Urothelium cell line (cell line): Measurements from ENCODE around the gene ZNF143.
"Not testable (repeated sequence)": the region's sequence is repeated elsewhere in the genome, so short reads cannot be mapped to it uniquely, and the experiment has no call there.

ENCODE experiments used
- DNase-seq: peaks from one replicate; pipeline ENCODE4 v3.0.0; 2011; ENCODE audit warnings: low spot score, mixed read lengths
- FAIRE-seq: peaks from 2 replicates; lab custom pipeline; 2011; peaks lifted over from hg19 to GRCh38; lab: Jason Lieb, UNC

The ZNF143 gene

DNA sequence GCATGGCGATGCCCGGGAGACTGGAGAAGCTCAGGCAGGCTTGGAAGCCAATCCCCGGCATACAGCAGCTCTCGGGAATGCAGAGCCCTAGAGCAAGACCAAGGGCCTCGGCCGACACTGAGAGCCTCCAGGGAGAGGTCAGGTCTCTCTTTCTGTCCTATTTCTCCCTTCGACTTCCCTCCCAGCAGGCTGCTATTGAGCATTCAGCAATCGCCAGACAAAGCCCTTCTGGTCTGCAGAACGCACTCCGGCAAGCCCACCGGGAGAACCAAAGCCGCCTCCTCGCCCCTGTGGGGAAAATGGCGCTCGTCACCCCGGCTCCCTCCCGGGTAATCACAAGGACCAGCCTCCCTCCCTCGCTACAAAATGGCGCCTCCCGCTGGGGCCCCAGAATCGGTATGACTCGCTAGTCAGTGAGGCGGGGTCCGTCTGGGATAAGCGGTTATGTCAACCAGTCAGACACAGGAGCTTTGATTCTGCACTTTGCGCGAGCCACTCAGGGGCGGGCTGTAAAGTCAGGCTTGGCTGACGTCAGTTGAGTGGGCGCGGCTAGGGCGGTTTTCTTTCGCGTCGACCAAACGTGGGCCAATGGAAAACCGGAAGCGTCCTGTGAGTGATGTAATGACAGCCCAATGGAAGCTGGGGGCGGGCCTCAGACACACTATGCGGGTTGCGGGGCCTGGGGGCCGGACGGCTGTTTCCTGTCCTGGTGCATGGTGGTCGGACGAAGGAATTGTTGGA, at the start of gene ZNF143:
Gene ZNF143 (plus strand): TSS at position 691 of the 741 bp plus-strand sequence. CDS start 10,297 bp downstream, outside the sequence.
- FAIRE-seq (no peak), DNase-seq (peak; percentile 96)

DNA sequence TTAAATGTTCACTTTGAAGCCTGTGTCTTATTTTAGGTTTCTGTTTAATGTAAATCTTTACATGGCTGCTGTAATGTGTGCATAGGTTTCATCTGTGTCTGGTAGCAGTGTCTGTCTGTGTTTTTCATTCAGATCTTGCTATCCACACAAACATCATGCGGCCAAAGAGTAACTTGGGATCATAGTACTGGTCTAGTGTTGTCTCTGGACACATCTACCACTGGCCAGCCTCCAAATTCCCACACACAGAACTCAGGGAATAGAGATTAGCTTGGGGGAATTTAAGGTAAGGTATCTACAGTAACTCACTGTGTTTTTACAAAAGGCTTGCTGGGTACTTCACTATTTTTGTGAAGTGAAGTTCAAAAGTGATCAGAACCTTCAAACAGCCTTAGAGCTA, 32.1 kb upstream of the ZNF143 start:
- FAIRE-seq: no peak
- DNase-seq: no peak

DNA sequence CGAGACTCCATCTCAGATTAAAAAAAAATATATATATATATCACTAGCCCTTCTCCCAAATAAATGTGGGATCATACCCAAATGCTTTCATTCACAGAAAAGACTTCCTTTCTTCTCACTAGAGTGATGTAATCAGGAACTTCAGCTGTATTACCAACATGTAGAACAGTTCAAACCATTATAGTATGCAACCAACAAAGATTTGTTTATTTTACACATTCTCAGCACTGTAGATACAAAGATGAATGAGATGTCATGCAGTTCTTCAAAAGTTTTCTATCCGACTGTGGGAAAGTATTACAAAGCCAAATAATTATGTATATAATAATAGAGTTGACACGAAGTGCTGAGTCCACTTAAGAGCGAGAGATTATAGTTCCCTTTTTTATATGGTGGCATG, 22.2 kb upstream of the ZNF143 start:
- DNase-seq (no peak), FAIRE-seq (no peak)

DNA sequence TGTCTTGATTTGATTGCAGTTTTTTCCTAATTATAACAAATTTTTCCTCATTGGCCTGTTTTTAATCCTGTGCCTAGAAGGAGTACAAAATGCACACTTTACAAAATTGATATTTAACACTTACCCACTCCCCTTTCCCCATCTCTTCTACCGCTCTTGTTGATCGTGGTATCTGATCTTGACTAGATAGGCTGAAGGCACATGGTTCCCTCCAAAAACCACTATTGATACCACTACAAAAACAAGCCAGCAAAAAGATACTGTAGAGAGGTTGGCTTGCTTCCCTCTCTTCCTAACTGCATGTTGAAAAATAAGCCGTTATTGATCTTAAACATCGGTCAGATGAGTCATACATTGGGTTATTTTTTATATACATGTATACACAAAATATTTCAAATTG, 14.6 kb upstream of the ZNF143 start:
- DNase-seq: no peak
- no peak for FAIRE-seq

DNA sequence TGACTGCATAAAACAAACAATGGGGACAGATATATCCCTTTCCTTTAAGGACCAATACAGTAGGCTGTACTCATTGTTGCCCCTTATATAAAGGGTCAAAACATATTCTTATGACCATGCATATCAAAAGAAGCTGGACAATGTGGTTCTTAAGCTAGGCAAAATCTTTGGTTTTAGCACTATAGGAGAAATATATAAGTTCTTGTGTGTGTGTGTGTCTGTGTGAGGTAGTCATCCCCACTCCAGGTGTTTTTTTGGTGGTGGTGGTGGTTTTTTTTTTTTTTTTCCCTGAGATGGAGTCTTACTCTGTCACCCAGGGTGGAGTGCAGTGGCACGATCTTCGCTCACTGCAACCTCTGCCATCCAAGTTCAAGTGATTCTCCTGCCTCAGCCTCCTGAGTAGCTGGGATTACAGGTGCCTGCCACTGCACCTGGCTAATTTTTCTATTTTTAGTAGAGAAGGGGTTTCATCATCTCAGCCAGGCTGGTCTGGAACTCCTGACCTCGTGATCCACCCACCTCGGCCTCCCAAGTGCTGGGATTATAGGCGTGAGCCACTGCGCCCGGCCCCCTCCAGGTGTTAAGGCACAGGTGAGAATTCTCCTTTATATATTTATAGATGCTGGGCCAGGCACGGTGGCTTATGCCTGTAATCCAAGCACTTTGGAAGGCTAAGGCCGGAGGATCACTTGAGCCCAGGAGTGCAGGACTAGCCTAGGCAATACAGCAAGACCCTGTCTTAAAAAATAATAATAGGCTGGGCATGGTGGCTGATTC, 12.0 kb upstream of the ZNF143 start:
- no peak for DNase-seq
- no peak for FAIRE-seq

DNA sequence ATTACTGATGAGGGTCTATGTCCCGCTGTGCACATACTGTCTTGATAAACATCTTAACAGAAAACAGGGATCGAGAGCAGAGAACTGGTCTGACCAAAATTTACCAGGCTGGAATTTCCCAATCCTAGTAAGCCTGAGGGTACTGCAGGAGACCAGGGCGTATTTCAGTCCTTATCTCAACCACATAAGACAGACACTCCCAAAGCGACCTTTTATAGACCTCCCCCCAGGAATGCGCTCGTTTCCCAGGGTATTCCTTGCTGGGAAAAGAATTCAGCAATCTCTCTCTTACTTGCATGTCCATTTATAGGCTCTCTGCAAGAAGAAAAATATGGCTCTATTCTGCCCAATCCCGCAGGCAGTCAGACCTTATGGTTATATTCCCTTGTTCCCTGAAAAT, 8.8 kb upstream of the ZNF143 start:
- not testable (repeated sequence) for DNase-seq

DNA sequence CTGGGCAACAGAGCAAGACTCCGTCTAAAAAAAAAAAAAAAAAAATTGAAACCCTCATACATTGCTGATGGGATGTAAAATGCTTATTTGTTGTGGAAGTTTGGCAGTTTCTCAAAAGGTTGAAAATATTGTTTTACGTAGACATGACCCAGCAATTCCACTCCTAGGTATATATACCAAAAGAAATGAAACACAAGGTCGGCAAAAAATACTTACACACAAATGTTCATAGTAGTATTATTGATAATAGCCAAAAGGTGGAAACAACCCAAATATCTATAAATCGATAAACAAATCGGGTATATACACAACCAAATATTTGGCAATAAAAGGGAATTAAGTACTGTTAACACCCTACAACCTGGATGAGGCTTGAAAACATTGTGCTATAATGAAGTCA, 5.1 kb upstream of the ZNF143 start:
- FAIRE-seq: no peak
- no peak for DNase-seq

More for the DNA sequence above, 8.8 kb upstream of the ZNF143 start:
- FAIRE-seq: not testable (repeated sequence)

DNA sequence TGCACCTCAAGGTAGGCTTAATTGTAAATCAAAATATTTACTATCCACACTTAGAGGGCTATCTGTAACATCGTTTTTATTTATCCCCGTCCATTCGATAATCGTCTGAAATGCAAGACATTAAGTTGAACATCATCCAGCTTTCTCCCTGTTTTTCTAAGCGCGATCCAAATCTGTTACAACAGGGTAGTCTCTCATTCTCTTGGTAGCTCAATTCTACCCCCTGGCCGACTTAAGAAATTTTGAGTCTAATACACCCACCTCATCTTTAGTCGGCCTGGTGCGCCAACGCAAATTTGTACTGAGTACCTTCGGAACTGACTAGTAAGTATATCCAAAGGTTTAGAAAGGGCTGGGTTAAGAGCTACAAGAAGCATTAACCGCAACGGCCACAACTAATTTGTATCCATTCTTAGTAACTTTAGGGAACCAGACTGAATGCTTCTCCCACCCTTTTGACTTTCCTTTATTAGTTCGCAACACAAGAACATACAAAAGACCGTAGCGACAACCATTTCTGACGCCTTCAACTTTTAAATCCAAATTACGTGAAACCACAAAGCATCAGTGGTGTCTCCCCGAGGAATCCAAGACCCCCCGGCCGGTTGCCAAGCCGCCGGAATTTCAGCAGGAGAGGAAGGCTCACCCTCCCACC, 1.0 kb upstream of the ZNF143 start:
- peak; percentile 7 for DNase-seq
- FAIRE-seq: no peak

DNA sequence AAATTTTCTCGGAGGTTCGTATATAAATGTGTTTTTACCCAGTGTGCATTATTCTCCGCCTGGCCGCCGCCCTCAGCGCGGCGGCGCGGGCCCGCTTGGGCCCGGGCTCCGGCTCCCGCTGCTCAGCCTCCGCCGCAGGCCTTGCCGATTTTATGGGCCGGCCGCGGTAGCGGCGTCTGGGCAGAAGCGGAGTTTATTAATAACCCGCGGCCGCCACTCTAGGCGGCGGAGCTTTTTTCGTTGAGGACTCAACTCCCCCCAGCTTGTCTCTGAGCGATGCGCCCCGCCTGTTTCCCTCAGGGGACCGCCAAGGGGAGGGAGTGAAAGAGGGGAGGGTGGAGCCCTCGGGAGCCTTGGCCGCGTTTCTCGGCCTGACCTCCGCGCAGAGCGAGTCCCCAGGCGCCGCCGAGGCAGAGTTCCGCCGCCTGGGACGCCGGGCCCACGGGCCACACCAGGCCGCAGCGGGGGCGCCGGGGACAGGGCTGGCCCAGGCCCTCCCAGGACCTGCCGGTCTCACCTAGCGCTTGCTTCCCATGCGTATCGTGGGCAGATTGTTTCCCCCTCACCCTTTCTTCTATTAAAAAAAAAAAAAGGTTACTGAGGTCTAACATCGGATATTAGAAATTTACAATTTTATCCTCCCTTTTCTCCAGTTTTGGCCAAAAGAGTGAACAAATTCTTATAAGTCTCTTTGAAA, 399 bp downstream of the ZNF143 start:
- DNase-seq: peak; percentile 83
- FAIRE-seq: no peak

DNA sequence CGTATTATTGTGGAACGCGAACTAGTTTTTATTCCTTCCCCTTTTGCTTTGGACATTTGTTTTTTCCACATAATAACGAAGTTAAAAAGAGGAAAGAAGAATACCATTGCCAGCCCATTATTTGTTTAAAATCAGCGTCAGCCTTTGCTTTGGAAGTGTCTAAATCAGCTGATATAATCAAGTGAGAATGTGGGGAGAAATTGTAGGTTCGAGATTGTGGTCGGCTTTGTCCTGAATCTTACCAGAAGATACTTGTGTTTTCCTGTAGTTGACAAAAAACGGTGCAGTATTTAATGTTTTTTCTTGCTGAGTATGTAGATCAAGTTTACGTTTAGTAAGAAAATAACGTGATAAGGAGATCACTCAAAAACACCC, 935 bp downstream of the ZNF143 start:
- FAIRE-seq: no peak
- no peak for DNase-seq

DNA sequence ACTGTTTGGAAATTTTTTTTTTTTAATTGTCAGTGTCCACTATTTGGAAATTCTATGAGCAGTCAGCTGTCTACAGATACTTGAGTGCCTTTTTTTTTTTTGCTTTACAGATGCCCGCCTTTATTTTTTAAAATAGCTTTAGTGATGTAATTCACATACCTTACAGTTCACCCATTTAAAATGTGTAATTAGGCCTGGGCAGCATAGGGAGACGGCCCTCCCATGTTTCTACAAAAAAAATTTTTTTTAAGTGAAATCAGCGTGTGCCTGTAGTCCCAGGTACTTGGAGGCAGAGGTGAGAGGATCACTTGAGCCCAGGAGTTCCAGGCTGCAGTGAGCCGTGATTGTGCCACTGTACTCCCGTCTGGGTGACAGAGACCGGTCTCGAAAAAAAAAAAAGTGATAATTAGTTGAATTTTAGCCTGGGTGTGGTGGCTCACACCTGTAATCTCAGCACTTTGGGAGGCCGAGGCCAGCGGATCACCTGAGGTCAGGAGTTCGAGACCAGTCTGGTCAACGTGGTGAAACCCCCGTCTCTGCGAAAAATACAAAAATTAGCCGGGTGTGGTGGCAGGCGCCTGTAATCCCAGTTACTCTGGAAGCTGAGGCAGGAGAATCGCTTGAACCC, 1.5 kb downstream of the ZNF143 start:
- DNase-seq (no peak), FAIRE-seq (no peak)

DNA sequence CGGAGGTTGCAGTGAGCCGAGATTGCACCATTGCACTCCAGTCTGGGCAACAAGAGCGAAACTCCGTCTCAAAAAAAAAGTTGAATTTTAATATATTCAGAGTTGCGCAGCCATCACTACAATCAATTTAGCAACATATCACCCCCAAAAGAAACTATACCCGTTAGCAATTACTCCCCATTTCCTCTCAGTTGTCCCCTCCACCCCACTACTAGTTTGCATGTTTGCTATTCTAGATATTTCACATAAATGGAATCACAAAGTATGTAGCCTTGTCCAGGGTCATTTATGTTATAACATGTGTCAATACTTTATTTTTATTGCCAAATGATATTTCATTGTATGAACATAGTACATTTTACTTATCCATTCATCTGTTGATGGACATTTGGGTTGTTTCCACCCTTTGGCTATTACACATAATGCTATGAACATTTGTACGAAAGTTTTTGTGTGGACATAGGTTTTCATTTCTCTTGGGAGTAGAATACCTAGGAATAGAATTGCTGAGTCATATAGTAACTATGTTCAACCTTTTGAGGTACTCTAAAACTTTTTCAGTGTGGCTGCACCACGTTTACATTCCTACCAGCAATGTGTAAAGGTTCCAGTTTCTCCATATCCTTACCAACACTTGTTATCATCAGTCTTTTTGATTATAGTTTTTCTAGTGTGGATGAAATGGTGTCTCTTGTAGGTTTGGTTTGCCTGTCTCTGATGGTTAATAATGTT, 2.2 kb downstream of the ZNF143 start:
- FAIRE-seq (no peak), DNase-seq (no peak)

DNA sequence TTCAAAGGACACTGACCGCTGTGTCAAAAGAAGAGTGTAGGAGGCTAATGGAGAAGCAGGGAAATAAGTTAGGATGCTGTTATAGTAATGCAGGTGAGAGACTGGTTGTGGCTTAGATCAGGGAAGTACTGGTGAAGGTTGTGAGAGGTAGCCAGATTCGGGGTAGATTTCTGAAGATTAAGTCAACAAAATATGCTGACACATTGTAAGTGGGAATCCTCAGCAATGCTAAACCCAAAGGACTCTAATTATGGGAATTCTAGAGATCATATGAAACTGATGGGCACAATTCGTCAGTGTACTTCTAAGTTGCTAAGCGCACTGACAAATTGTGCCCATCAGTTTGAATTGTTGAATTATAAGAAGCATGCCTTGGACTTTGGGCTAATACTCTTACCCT, 10.0 kb downstream of the ZNF143 start:
- no peak for FAIRE-seq

DNA sequence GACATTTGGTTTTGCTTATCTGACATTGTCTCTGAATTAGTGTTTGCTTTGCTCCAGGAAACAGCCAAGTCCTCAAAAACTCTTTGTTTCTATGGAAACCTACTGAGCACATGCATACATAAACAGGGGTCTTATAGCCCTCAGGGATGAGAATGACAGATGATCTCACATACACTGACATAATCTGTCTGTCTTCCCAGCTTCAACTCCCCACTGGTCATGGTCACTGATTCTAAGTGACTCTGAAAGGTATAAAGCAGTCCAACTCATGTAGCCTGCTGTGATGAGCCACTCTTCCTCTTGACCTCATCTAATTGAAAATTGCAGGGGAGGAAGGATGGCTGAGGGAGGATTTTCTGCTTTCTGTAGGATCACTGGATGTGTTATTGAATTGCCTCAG, 12.6 kb downstream of the ZNF143 start:
- DNase-seq (no peak), FAIRE-seq (no peak)

More for the DNA sequence above, 10.0 kb downstream of the ZNF143 start:
- DNase-seq: no peak

DNA sequence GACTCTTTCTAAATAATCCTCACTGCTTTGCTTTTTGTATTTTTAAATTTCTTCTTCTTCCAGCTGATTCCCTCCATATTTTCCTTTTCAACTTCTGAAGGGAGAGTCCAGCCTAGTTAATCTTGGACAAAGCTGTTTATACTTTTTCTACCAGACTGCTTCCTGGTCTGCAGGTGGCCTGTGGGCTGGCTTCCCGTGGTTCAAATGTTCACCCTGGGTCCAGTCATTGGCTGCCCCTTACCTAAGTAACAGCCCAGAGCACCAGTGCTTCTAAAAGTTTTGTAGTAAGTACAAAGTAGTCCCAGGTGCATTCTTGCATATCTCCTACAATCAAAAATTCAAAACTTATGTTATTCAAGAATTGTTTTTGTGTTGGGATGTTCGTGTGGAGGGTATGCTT, 19.1 kb downstream of the ZNF143 start:
- DNase-seq (no peak), FAIRE-seq (no peak)

DNA sequence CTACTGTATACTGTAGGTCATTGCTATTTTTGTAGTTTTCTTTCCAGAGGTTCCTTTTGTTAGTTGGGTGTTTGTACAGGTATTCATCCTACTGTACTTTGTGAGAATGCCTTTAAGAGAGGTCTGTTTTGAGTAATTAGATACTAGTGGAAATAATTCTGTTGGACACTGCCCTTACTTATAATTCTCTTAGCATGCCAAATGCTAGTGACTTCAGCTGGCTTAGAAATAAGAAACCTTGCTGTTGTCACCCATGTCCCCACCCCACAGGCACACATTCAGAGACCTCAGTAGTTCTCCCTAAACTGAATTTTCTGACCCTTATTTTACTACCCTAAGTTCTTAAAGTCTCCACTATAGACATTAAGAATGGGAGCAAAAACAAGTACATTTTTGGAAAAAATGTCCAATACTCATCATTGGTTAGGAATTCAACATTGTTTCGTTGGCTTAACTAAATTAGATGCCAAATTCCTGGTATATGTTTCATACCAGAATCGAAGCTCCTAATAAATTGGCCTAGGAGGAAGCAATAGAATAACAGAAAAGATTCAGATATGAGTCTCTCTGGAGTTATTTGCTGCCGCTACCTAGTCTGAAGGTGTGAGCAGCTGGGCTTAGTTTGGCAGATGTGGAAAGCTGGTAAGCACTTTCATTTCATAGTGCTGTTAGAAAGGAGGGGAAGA, 28.4 kb downstream of the ZNF143 start:
- no peak for FAIRE-seq
- no peak for DNase-seq

DNA sequence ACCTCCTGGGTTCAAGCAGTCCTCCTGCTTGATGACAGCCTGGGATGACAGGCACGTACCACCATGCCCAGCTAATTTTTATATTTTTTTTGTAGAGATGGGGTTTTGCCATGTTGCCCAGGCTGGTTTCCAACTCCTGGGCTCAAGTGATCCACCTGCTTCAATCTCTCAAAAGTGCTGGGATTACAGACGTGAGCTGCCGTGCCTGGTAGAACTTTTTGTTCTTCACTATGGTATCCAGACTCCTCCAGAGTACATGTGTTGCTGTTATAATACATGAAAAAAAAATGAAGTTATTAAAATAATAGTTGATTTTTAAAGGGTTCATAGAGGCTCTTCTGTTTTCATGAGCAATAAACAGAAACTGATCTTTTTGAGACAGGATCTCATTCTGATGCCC, 29.6 kb downstream of the ZNF143 start:
- DNase-seq (no peak), FAIRE-seq (no peak)

DNA sequence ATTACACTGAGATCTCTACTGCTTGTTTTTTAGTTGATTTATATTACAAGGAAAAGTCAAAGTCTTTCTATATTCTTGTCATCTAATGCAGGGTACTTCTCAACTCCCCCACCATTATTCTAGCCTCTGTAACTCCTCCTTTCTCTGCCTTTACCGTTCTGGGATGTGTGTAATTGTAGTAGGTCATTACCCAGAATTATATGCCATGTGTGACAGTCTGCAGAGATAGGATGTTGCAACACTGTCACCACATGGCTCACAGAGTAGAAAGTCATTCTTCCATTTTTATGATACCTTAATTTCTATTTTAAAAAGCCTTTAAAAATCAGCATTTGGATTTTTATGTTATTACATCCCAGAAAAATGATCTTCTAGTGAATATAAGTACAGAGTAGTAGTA, 32.7 kb downstream of the ZNF143 start:
- FAIRE-seq: no peak

DNA sequence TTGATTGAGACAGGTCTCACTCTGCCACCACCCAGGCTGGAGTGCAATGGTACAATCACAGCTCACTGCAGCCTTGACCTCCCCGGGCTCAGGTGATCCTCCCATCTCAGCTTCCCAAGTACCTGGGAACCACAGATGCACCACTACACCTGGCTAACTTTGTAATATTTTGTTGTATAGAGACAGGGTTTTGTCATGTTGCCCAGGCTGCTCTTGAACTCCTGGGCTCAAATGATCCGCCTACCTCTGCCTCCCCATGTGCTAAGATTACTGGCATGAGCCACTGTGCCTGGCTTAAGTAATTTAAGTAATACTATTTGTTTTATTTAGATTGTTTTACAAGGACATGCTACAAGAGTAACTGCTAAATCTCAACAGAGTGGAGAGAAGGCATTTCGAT, 33.5 kb downstream of the ZNF143 start:
- FAIRE-seq: no peak

More for the DNA sequence above, 32.7 kb downstream of the ZNF143 start:
- DNase-seq: no peak

More for the DNA sequence above, 33.5 kb downstream of the ZNF143 start:
- DNase-seq: no peak
